IMR-90 (cell line): ENCODE results near the gene LRRC31. TPM values are rescaled to one million over a fixed set of nuclear protein-coding genes. Genes with fewer than 3 reads are reported as not detected.

ENCODE experiments used
- ATAC-seq: fragments of 200-7000 bp; cut with Tn5 transposase; 2 replicates; pipeline ENCODE4 v1.9.1; 2020; ENCODE audit warnings: low read depth, mild to moderate bottlenecking, moderate library complexity
- BruUV-seq: library from RNA; stranded (reverse); fragments of 400-500 nt; replicated peaks from 2 replicates; lab custom pipeline; 2021; lab: Mats Ljungman, UMichigan
- CTCF ChIA-PET: fragments of 300-600 bp; formaldehyde crosslinking; extraction: SDS; loops from one replicate; lab custom pipeline; 2021; ENCODE audit warnings: antibody characterized with exemption; lab: Yijun Ruan, JAX
- POLR2A ChIA-PET: fragments of 300-600 bp; sonication (Branson Sonifier 250); formaldehyde crosslinking; loops from one replicate; lab custom pipeline; 2022; ENCODE audit warnings: antibody characterized with exemption; ENCODE audit not compliant: unreplicated experiment; lab: Charles Lee
- DNase-seq: peaks from one replicate; pipeline ENCODE4 v3.0.0; 2013
- H2AFZ ChIP-seq: replicated peaks from 2 replicates; pipeline ENCODE3; 2013; ENCODE audit warnings: low read length, mild to moderate bottlenecking; ENCODE audit not compliant: poor library complexity
- H2AK5ac ChIP-seq: 2 replicates; pipeline ENCODE4 v1.6.1; 2013; ENCODE audit warnings: low read depth, low read length, inconsistent platforms
- H2AK9ac ChIP-seq: replicated peaks from 2 replicates; pipeline ENCODE3; 2013; ENCODE audit warnings: mild to moderate bottlenecking, low read depth, low read length, moderate library complexity; ENCODE audit not compliant: poor library complexity
- H2BK120ac ChIP-seq: 2 replicates; pipeline ENCODE4 v1.6.1; 2013; ENCODE audit warnings: low read depth, low read length, inconsistent platforms
- H2BK15ac ChIP-seq: 3 replicates; pipeline ENCODE4 v1.6.1; 2013; ENCODE audit warnings: low read depth, low read length, inconsistent platforms
- H2BK20ac ChIP-seq: 2 replicates; pipeline ENCODE4 v1.6.1; 2013; ENCODE audit warnings: low read depth, mild to moderate bottlenecking, inconsistent platforms, low read length, moderate library complexity
- H2BK5ac ChIP-seq: 2 replicates; pipeline ENCODE4 v1.6.1; 2013; ENCODE audit warnings: mild to moderate bottlenecking, low read depth, low read length, inconsistent platforms; ENCODE audit not compliant: poor library complexity, severe bottlenecking
- H3K14ac ChIP-seq: replicated peaks from 2 replicates; pipeline ENCODE4 v1.6.1; 2013; ENCODE audit warnings: low read depth, low read length, inconsistent platforms
- H3K18ac ChIP-seq: 2 replicates; pipeline ENCODE4 v1.6.1; 2013; ENCODE audit warnings: low read depth, low read length, control low read depth
- H3K23ac ChIP-seq: 2 replicates; pipeline ENCODE4 v1.6.1; 2013; ENCODE audit warnings: low read depth, low read length, inconsistent platforms
- H3K27ac ChIP-seq: 2 replicates; pipeline ENCODE4 v1.5.1; 2013; ENCODE audit warnings: mild to moderate bottlenecking, control low read depth, low read length; ENCODE audit not compliant: insufficient read depth
- H3K27me3 ChIP-seq: 2 replicates; pipeline ENCODE4 v1.6.1; 2013; ENCODE audit warnings: low read length; ENCODE audit not compliant: control insufficient read depth, insufficient read depth
- H3K36me3 ChIP-seq: 2 replicates; pipeline ENCODE4 v1.6.1; 2013; ENCODE audit warnings: low read length, mixed read lengths; ENCODE audit not compliant: control insufficient read depth, insufficient read depth
- H3K4ac ChIP-seq: 2 replicates; pipeline ENCODE4 v1.6.1; 2013; ENCODE audit warnings: low read depth, low read length, inconsistent platforms
- H3K4me1 ChIP-seq: 2 replicates; pipeline ENCODE4 v1.6.1; 2013; ENCODE audit warnings: low read length, mixed read lengths; ENCODE audit not compliant: control insufficient read depth, insufficient read depth
- H3K4me2 ChIP-seq: 2 replicates; pipeline ENCODE4 v1.6.1; 2013; ENCODE audit warnings: low read depth, mild to moderate bottlenecking, control low read depth, low read length, moderate library complexity
- H3K4me3 ChIP-seq: 2 replicates; pipeline ENCODE4 v1.5.1; 2013; ENCODE audit warnings: low read depth, mild to moderate bottlenecking, control low read depth, low read length, moderate library complexity; ENCODE audit not compliant: insufficient read depth
- H3K56ac ChIP-seq: 2 replicates; pipeline ENCODE4 v1.6.1; 2013; ENCODE audit warnings: low read length, inconsistent platforms; ENCODE audit not compliant: insufficient read depth; ENCODE audit errors: extremely low read depth
- H3K79me1 ChIP-seq, 2 experiments: 2 replicates each; pipeline ENCODE4 v1.6.1; 2013; ENCODE audit warnings: low read length in 2 of 2, inconsistent platforms in 1 of 2, low read depth in 1 of 2
- H3K9ac ChIP-seq: 2 replicates; pipeline ENCODE4 v1.6.1; 2013; ENCODE audit warnings: low read depth, low read length, control low read depth
- H3K9me1 ChIP-seq: 2 replicates; pipeline ENCODE4 v1.6.1; 2013; ENCODE audit warnings: low read length, inconsistent platforms; ENCODE audit not compliant: insufficient read depth
- H3K9me3 ChIP-seq: 2 replicates; pipeline ENCODE4 v1.6.1; 2013; ENCODE audit warnings: low read length; ENCODE audit not compliant: control insufficient read depth, insufficient read depth
- H4K20me1 ChIP-seq: 2 replicates; pipeline ENCODE4 v1.6.1; 2013; ENCODE audit warnings: low read length, inconsistent platforms; ENCODE audit not compliant: insufficient read depth
- H4K5ac ChIP-seq: 2 replicates; pipeline ENCODE4 v1.6.1; 2013; ENCODE audit warnings: mild to moderate bottlenecking, low read depth, low read length, control low read depth
- H4K8ac ChIP-seq, 2 experiments: 2 replicates each; pipeline ENCODE4 v1.6.1; 2013; ENCODE audit warnings: low read depth in 2 of 2, low read length in 2 of 2, control low read depth in 1 of 2, inconsistent platforms in 1 of 2
- H4K91ac ChIP-seq: 2 replicates; pipeline ENCODE4 v1.6.1; 2013; ENCODE audit warnings: low read depth, low read length, inconsistent platforms; ENCODE audit not compliant: insufficient read depth
- BHLHE40 ChIP-seq: fragments of 150-350 bp; IDR thresholded peaks from 2 replicates; pipeline ENCODE4 v1.6.1; 2016; ENCODE audit warnings: mild to moderate bottlenecking, low read depth, low read length
- CEBPB ChIP-seq: IDR thresholded peaks from 2 replicates; pipeline ENCODE4 v1.6.1; 2012; ENCODE audit warnings: low read depth, low read length, improper control_type of control experiment
- CTCF ChIP-seq: conservative IDR thresholded peaks from 2 replicates; pipeline ENCODE4 v1.5.1; 2012; ENCODE audit warnings: mild to moderate bottlenecking, low read depth, low read length, improper control_type of control experiment
- MXI1 ChIP-seq: IDR thresholded peaks from 2 replicates; pipeline ENCODE4 v1.6.1; 2012; ENCODE audit warnings: low read depth, mild to moderate bottlenecking, low read length, moderate library complexity, borderline replicate concordance
- RAD21 ChIP-seq: IDR thresholded peaks from 2 replicates; pipeline ENCODE4 v1.6.1; 2012; ENCODE audit warnings: low read length, improper control_type of control experiment
- RCOR1 ChIP-seq: IDR thresholded peaks from 2 replicates; pipeline ENCODE4 v1.6.1; 2012; ENCODE audit warnings: mild to moderate bottlenecking, low read length, improper control_type of control experiment; ENCODE audit not compliant: insufficient replicate concordance
- whole genome bisulfite sequencing, 2 experiments: methylation state at CpG; one replicate each; pipeline versions ENCODE4 v1.1.5 to v1.1.7; 2013; ENCODE audit warnings: missing lambda C conversion rate in 2 of 2; ENCODE audit not compliant: insufficient read length in 1 of 2; ENCODE audit errors: extremely low coverage in 2 of 2; 5-methylcytosine and 5-hydroxymethylcytosine counted together
- dilution Hi-C: fragments of 300-500 bp; cut with HindIII; formaldehyde crosslinking; loops from one replicate; pipeline ENCODE4 v1.14.3; 2018; ENCODE audit warnings: low sequenced_read_pairs; ENCODE audit not compliant: unreplicated experiment
- in situ Hi-C: fragments of 300-500 bp; cut with MboI; formaldehyde crosslinking; loops from 3 replicates; pipeline ENCODE4 v1.14.3; 2019; ENCODE audit warnings: low sequenced_read_pairs, inconsistent platforms, mixed read lengths
- intact Hi-C: fragments of 100-400 bp; cut with micrococcal nuclease; formaldehyde crosslinking; loops from 2 replicates; pipeline ENCODE4 v1.10.0; 2022
- polyA plus RNA-seq, 3 experiments: library from polyadenylated mRNA; depleted of rRNA; stranded (reverse); fragments of >200 nt; gene quantifications; 2 replicates each; pipeline ENCODE4 v1.2.3, GENCODE V29; 2012; ENCODE audit warnings: low replicate concordance in 1 of 3
- total RNA-seq: library from RNA; depleted of rRNA; stranded (reverse); fragments of >200 nt; gene quantifications from 2 replicates; pipeline ENCODE4 v1.2.3, GENCODE V29; 2012

The LRRC31 gene
- total and polyA plus RNA-seq, 2 of the 4 experiments (the other 2 are of a cell fraction): not detected

- Histone ChIP-seq H2BK15ac (no peak overlapping the region), H3K9me1 (no peaks in the 10 kb centered on the region), H3K36me3 (no peaks in the 10 kb centered on the region), H3K27me3 (no peaks in the 10 kb centered on the region; the same call in 1 of the 2 replicates), H3K4ac (no peak overlapping the region), H3K4me2 (no peak overlapping the region), H4K20me1 (no peaks in the 10 kb centered on the region), H2AK5ac (no peak overlapping the region), H4K91ac (no peak overlapping the region), H2BK5ac (no peak overlapping the region), H3K27ac (no peak overlapping the region), H3K4me3 (no peak overlapping the region), H3K9ac (no peak overlapping the region), H3K23ac (no peak overlapping the region), H3K18ac (no peak overlapping the region), H4K8ac (no peak overlapping the region), H2AFZ (no peak overlapping the region), H3K9me3 (no peaks in the 10 kb centered on the region), H2AK9ac (no peak overlapping the region), H3K14ac (no peak overlapping the region), H4K5ac (no peak overlapping the region), H3K79me1 (no peaks in the 10 kb centered on the region), H2BK20ac (no peak overlapping the region), H3K56ac (no peak overlapping the region), H2BK120ac (no peak overlapping the region), H3K4me1 (no peaks in the 10 kb centered on the region)
- BruUV-seq: no TSS peak
- WGBS, 2 experiments: 94% methylated on average over 3 of the region's 6 CpGs; no CpG with 5 or more reads in 1 of the 2 experiments
- DNase-seq: no peak
- dilution Hi-C loops (no loop called here), in situ Hi-C loops (no loop called here), intact Hi-C loops (no loop called here)
- no peak for TF ChIP-seq BHLHE40
- no peak for TF ChIP-seq CTCF
- TF ChIP-seq MXI1: no peak
- no peak for TF ChIP-seq RAD21
- no peak for TF ChIP-seq CEBPB
- TF ChIP-seq RCOR1: no peak
- ATAC-seq: no peak
- ChIA-PET CTCF (interaction anchor here (1.0 kb wide), 1 partner anchor 14 kb away, joined by 3 read pairs; no protein-coding TSS in a partner anchor), POLR2A (no interaction called here)
These were observed 25.3 kb upstream of the LRRC31 start for GRCh38 chr3:169895072-169895471.
